Measurements from ENCODE around the gene MTR.

Gene MTR

GRCh38 chr1:236870721-236871120, 75.6 kb downstream of the MTR start:
- TF ChIP-seq CTCF (IDR thresholded peaks at IDR 0.05; ENCODE audit: low read depth, low read length), result no peak
- no peak for DNase-seq (ENCODE audit: low read depth, low spot score)
- in situ Hi-C loops (cut with HindIII; ENCODE audit: low sequenced_read_pairs), result no loop called here
- no peak overlapping the region for H3K4me3 ChIP-seq (ENCODE audit: low read depth, low read length)

- in situ Hi-C loops (cut with HindIII; ENCODE audit: low sequenced_read_pairs), result no loop called here
- TF ChIP-seq CTCF (IDR thresholded peaks at IDR 0.05; ENCODE audit: low read depth, low read length), result no peak
- no peak for DNase-seq (ENCODE audit: low read depth, low spot score)
- H3K4me3 ChIP-seq (ENCODE audit: low read depth, low read length), result no peak overlapping the region
These were observed 77.1 kb downstream of the MTR start for GRCh38 chr1:236872075-236872666.

- H3K4me3 ChIP-seq (ENCODE audit: low read depth, low read length), result no peak overlapping the region
- no peak for DNase-seq (ENCODE audit: low read depth, low spot score)
- in situ Hi-C loops (cut with HindIII; ENCODE audit: low sequenced_read_pairs), result no loop called here
- no peak for TF ChIP-seq CTCF (IDR thresholded peaks at IDR 0.05; ENCODE audit: low read depth, low read length)
These were observed 80.9 kb downstream of the MTR start for GRCh38 chr1:236875975-236876374.

GRCh38 chr1:236877661-236878060, 82.6 kb downstream of the MTR start:
- TF ChIP-seq CTCF (IDR thresholded peaks at IDR 0.05; ENCODE audit: low read depth, low read length), result no peak
- in situ Hi-C loops (cut with HindIII; ENCODE audit: low sequenced_read_pairs), result no loop called here
- no peak overlapping the region for H3K4me3 ChIP-seq (ENCODE audit: low read depth, low read length)
- no peak for DNase-seq (ENCODE audit: low read depth, low spot score)

- no peak for TF ChIP-seq CTCF (IDR thresholded peaks at IDR 0.05; ENCODE audit: low read depth, low read length)
- in situ Hi-C loops (cut with HindIII; ENCODE audit: low sequenced_read_pairs), result no loop called here
- no peak for DNase-seq (ENCODE audit: low read depth, low spot score)
- no peak overlapping the region for H3K4me3 ChIP-seq (ENCODE audit: low read depth, low read length)
These were observed 85.1 kb downstream of the MTR start for GRCh38 chr1:236880209-236880608.

- no peak for TF ChIP-seq CTCF (IDR thresholded peaks at IDR 0.05; ENCODE audit: low read depth, low read length)
- in situ Hi-C loops (cut with HindIII; ENCODE audit: low sequenced_read_pairs), result no loop called here
- no peak for DNase-seq (ENCODE audit: low read depth, low spot score)
- no peak overlapping the region for H3K4me3 ChIP-seq (ENCODE audit: low read depth, low read length)
These were observed 87.6 kb downstream of the MTR start for GRCh38 chr1:236882678-236883077.

GRCh38 chr1:236886199-236886598, 91.1 kb downstream of the MTR start:
- H3K4me3 ChIP-seq (ENCODE audit: low read depth, low read length), result no peak overlapping the region
- in situ Hi-C loops (cut with HindIII; ENCODE audit: low sequenced_read_pairs), result no loop called here
- no peak for DNase-seq (ENCODE audit: low read depth, low spot score)
- no peak for TF ChIP-seq CTCF (IDR thresholded peaks at IDR 0.05; ENCODE audit: low read depth, low read length)
